Erythroblast (primary cell): ENCODE results near the gene RNF133.

Experiments used
- GATA1 ChIP-seq: IDR thresholded peaks from 2 replicates; pipeline ENCODE4 v1.6.1; 2011; ENCODE audit warnings: low read depth, mild to moderate bottlenecking, control low read depth, low read length, moderate library complexity
- POLR2A ChIP-seq: IDR thresholded peaks from 2 replicates; pipeline ENCODE4 v1.6.1; 2011; ENCODE audit warnings: mild to moderate bottlenecking, low read length

- no peak for TF ChIP-seq POLR2A
- TF ChIP-seq GATA1: no peak
Measured at GRCh38 chr7:122684504-122684903, 14.4 kb downstream of the RNF133 start.
